Neutrophil (primary cell): ENCODE data around the gene LIPJ.

Experiments
- H3K27ac ChIP-seq: fragments of 200-600 bp; sonication (generic); 2 replicates; pipeline ENCODE4 v1.5.1; 2016; ENCODE audit warnings: mild to moderate bottlenecking, moderate library complexity
- H3K27me3 ChIP-seq: fragments of 200-600 bp; sonication (generic); 2 replicates; pipeline ENCODE4 v1.6.0; 2016; ENCODE audit warnings: mild to moderate bottlenecking
- H3K36me3 ChIP-seq: fragments of 200-600 bp; sonication (generic); 2 replicates; pipeline ENCODE4 v1.5.1; 2017
- H3K4me1 ChIP-seq, 2 experiments: fragments of 200-600 bp in 1 of 2; sonication (generic) in 1 of 2; 1 replicate in 1 of 2; 2 replicates in 1 of 2; pipeline versions ENCODE4 v1.5.1 to v1.6.1; 2013 to 2016; ENCODE audit warnings: low read depth in 1 of 2, low read length in 1 of 2, mild to moderate bottlenecking in 1 of 2, moderate library complexity in 1 of 2; ENCODE audit not compliant: control insufficient read depth in 1 of 2, insufficient read depth in 1 of 2
- H3K4me3 ChIP-seq, 2 experiments: fragments of 200-600 bp in 1 of 2; sonication (generic) in 1 of 2; 1 replicate in 1 of 2; 2 replicates in 1 of 2; pipeline ENCODE4 v1.5.1; 2013 to 2016; ENCODE audit warnings: low read depth in 1 of 2, low read length in 1 of 2, mild to moderate bottlenecking in 1 of 2, moderate library complexity in 1 of 2
- H3K9me3 ChIP-seq: fragments of 200-600 bp; sonication (generic); 2 replicates; pipeline ENCODE4 v1.5.1; 2016
- TF ChIP-seq, protein P1 (sequence below): fragments of 200-600 bp; sonication (generic); IDR thresholded peaks from 2 replicates; pipeline ENCODE4 v1.5.1; 2016; ENCODE audit warnings: antibody characterized with exemption

LIPJ gene

DNA sequence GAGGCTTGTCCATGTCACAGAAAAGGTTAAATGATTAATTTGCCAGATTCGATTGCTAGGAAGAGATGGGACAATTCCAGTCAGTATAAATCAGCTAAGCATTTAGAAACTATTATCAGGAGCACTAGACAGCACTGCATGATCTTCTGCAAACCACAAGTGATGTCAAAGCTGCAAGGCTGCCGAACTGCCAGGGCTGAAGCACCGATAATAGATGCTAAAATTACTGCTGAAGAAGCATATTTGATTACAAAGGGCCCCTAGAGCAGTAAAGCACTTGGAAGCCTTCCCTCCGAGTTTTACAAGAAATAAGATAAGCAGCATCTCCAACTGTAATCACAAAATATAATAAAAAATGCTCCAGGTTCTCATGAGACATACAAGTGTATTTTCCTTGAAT lies 44.0 kb upstream of the LIPJ start:
- TF ChIP-seq, protein P1, sequence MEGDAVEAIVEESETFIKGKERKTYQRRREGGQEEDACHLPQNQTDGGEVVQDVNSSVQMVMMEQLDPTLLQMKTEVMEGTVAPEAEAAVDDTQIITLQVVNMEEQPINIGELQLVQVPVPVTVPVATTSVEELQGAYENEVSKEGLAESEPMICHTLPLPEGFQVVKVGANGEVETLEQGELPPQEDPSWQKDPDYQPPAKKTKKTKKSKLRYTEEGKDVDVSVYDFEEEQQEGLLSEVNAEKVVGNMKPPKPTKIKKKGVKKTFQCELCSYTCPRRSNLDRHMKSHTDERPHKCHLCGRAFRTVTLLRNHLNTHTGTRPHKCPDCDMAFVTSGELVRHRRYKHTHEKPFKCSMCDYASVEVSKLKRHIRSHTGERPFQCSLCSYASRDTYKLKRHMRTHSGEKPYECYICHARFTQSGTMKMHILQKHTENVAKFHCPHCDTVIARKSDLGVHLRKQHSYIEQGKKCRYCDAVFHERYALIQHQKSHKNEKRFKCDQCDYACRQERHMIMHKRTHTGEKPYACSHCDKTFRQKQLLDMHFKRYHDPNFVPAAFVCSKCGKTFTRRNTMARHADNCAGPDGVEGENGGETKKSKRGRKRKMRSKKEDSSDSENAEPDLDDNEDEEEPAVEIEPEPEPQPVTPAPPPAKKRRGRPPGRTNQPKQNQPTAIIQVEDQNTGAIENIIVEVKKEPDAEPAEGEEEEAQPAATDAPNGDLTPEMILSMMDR, result no peak
- H3K27me3 ChIP-seq, result no peaks in the 10 kb centered on the region
- no peaks in the 10 kb centered on the region for H3K36me3 ChIP-seq
- no peaks in the 10 kb centered on the region for H3K4me1 ChIP-seq
- H3K9me3 ChIP-seq, result no peaks in the 10 kb centered on the region
- H3K4me3 ChIP-seq, result no peak overlapping the region
- H3K27ac ChIP-seq, result no peak overlapping the region

DNA sequence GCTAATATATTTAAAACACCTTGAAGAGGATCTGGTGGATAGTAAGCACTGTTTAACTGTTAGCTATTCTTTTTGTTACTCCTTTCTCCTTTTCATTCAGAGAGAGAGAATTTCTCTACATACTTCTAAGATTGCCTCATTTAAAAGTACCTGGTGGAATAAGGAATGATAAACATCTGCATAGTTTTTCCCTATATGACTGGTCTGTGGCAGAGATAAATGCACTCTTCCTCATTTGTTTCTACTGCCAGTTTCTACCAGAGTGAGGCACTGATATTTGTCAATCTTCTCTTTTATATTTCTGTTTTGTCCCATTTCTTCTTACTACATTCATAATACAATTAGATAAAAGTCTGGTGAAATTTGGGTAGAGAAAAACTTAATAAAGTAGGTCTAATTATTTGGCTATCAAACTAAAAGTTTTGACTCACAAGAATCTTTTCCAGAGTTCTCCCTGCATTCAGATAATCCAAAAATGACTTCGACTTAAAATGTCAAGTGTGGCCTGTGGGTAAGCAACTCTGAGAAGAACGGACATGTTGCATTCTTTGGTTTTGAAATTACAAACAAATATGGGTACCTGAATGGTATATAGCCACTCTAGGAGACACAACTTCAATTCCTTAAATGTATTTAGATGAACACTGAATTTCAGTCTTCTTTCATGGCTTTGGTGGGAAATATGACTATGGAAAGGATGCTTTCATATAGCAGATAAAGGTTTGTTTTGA lies 42.3 kb upstream of the LIPJ start:
- no peaks in the 10 kb centered on the region for H3K9me3 ChIP-seq
- H3K4me1 ChIP-seq, result no peaks in the 10 kb centered on the region
- no peaks in the 10 kb centered on the region for H3K36me3 ChIP-seq
- TF ChIP-seq, protein P1, result no peak
- no peak overlapping the region for H3K27ac ChIP-seq
- no peaks in the 10 kb centered on the region for H3K27me3 ChIP-seq
- H3K4me3 ChIP-seq, result no peak overlapping the region

DNA sequence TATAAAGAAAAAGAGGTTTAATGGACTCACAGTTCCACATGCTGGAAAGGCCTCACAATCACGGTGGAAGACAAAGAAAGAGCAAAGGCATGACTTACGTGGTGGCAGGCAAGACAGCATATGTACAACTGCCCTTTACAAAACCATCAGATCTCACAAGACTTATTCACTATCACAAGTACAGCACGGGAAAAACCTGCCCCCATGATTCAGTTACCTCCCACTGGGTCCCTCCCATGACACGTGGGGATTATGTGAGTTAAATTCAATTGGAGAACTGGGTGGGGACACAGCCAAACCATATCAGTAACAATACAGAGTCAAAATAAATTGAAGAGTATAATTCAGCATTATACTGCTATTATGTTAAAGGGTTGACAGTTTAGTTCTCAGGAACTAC lies 41.2 kb upstream of the LIPJ start:
- TF ChIP-seq, protein P1, result no peak
- Histone ChIP-seq H3K36me3 (no peaks in the 10 kb centered on the region), H3K27me3 (no peaks in the 10 kb centered on the region), H3K9me3 (no peaks in the 10 kb centered on the region), H3K27ac (no peak overlapping the region), H3K4me1 (no peaks in the 10 kb centered on the region), H3K4me3 (no peak overlapping the region)

DNA sequence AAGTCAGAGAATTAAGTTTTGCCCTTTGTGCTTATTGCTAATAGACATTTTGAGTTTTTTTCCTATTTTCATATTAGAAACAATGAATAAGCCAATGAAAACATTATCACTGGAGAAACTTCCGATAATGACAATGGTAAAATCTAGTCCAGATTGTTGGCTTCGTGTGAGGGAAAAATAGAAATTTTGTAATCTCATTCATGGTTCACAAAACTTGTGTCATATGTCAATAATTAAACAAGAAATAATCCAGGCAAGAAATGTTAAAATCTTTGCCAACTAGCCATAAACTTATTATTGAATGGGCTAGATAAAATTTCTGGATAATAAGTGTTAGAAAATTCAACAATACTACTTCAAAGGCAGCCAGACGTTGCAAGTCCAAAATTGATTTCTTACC lies 40.1 kb upstream of the LIPJ start:
- Histone ChIP-seq H3K36me3 (no peaks in the 10 kb centered on the region), H3K27me3 (no peaks in the 10 kb centered on the region), H3K4me1 (no peaks in the 10 kb centered on the region), H3K4me3 (no peak overlapping the region), H3K27ac (no peak overlapping the region), H3K9me3 (no peaks in the 10 kb centered on the region)
- TF ChIP-seq, protein P1, result no peak

DNA sequence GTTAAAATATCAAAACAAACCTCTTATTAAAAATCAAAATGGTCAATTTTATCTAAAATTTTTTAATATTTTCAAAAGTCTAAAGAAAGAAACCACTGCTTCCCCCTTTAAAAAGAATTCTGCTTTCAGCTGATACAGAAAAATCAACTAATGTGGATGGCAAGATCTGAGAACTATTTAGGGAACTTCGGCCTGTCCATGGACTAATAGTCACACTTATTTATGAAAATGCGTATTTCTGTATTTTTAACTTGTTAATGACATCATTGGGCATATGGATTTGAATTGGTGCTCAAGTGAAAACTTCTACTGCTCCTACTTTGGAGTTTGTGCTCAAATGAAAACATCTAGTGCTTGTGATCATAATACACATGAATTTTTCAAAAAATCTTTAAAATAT lies 35.3 kb upstream of the LIPJ start:
- Histone ChIP-seq H3K4me1 (peaks cover 4% of the 10 kb centered on the region in 2 experiments), H3K36me3 (no peaks in the 10 kb centered on the region)

More for the DNA sequence above, 35.3 kb upstream of the LIPJ start:
- Histone ChIP-seq H3K27me3 (no peaks in the 10 kb centered on the region), H3K4me3 (no peak overlapping the region), H3K9me3 (no peaks in the 10 kb centered on the region), H3K27ac (no peak overlapping the region)
- TF ChIP-seq, protein P1, result no peak
